ENCODE measurements around the gene CLCN3. TPM values are rescaled to one million over a fixed set of nuclear protein-coding genes. Genes with fewer than 3 reads are reported as not detected.

CLCN3 gene
- total and polyA plus RNA-seq, 9 of the 15 experiments (the other 6 are each of a cell fraction or from before 2014, with no cell fraction given) = 12.7 to 60.6 (median 38.5) TPM

GRCh38 chr4:169626331-169627282 is 6.2 kb downstream of the CLCN3 start (continued):
- TF ChIP-seq ATF3 (IDR thresholded peaks at IDR 0.05) = peak; percentile 42; the same call in 1 of the 2 replicates
- no peak for TF ChIP-seq ATF3 (CRISPR knock-in tag; conservative IDR thresholded peaks at IDR 0.05)
- no peak for TF ChIP-seq ELF4 (CRISPR knock-in tag; IDR thresholded peaks at IDR 0.05)
- TF ChIP-seq MCM3 (IDR thresholded peaks at IDR 0.05) = no peak
- peak; percentile 98 for TF ChIP-seq TAL1 (IDR thresholded peaks at IDR 0.05)
- TF ChIP-seq HIVEP1 (CRISPR knock-in tag; IDR thresholded peaks at IDR 0.05) = no peak
- no peak for TF ChIP-seq OTX1 (CRISPR knock-in tag; IDR thresholded peaks at IDR 0.05)
- no peak for TF ChIP-seq ETV5 (CRISPR knock-in tag; IDR thresholded peaks at IDR 0.05; ENCODE audit: low read depth)
- TF ChIP-seq SETDB1 (IDR thresholded peaks at IDR 0.05; ENCODE audit: low read length) = no peak
- TF ChIP-seq CCNT2 (IDR thresholded peaks at IDR 0.05; ENCODE audit: borderline replicate concordance, extremely low read depth, insufficient read length, low read depth, low read length) = peak; percentile 86
- no peak for TF ChIP-seq EWSR1 (IDR thresholded peaks at IDR 0.05; ENCODE audit: borderline replicate concordance, low read depth, partially characterized antibody)
- peak; percentile 93; the same call in 1 of the 2 replicates for TF ChIP-seq CC2D1A (IDR thresholded peaks at IDR 0.05)
- peak; percentile 66 for TF ChIP-seq NFE2 (IDR thresholded peaks at IDR 0.05; ENCODE audit: low read depth)
- no peak for TF ChIP-seq BDP1 (IDR thresholded peaks at IDR 0.05; ENCODE audit: insufficient read depth, insufficient read length)
- TF ChIP-seq ARID2 (IDR thresholded peaks at IDR 0.05) = no peak
- TF ChIP-seq ZFP30 (CRISPR knock-in tag; IDR thresholded peaks at IDR 0.05; ENCODE audit: borderline replicate concordance) = no peak
- TF ChIP-seq SMARCA4 (IDR thresholded peaks at IDR 0.05) = peak; percentile 94
- no peak for TF ChIP-seq ZBTB26 (CRISPR knock-in tag; IDR thresholded peaks at IDR 0.05)
- TF ChIP-seq SLC30A9 (CRISPR knock-in tag; IDR thresholded peaks at IDR 0.05) = no peak
- TF ChIP-seq SMARCA5 (IDR thresholded peaks at IDR 0.05) = no peak
- TF ChIP-seq ZNF780A (CRISPR knock-in tag; IDR thresholded peaks at IDR 0.05) = no peak
- no peak for TF ChIP-seq E2F8 (IDR thresholded peaks at IDR 0.05; ENCODE audit: low read depth, partially characterized antibody)
- no peak for TF ChIP-seq POLR2A (conservative IDR thresholded peaks at IDR 0.05)
- peak; percentile 74; the same call in 1 of the 2 replicates for TF ChIP-seq JUND (IDR thresholded peaks at IDR 0.05; ENCODE audit: borderline replicate concordance, low read depth, low read length)
- peak; percentile 52; the same call in 2 of the 3 replicates for TF ChIP-seq JUND (tag; IDR thresholded peaks at IDR 0.05; ENCODE audit: borderline replicate concordance, low read depth, low read length)
- peak; percentile 58; the same call in 1 of the 2 replicates for TF ChIP-seq MBD2 (IDR thresholded peaks at IDR 0.05; ENCODE audit: borderline replicate concordance, low read depth)
- TF ChIP-seq ZNF445 (CRISPR knock-in tag; IDR thresholded peaks at IDR 0.05; ENCODE audit: low read depth) = no peak

All from K562 (cell line).